ENCODE data around the gene ADIPOQ. TPM values are rescaled to one million over a fixed set of nuclear protein-coding genes. Genes with fewer than 3 reads are reported as not detected.

The ADIPOQ gene
- total RNA-seq, 4 donors from 2014 or later, result 899 to 2,262 (median 1,357) TPM

GRCh38 chr3:186847437-186847836 lies 4.9 kb downstream of the ADIPOQ start:
- TF ChIP-seq CTCF (IDR thresholded peaks at IDR 0.05; ENCODE audit: low read depth), result no peak

GRCh38 chr3:186849374-186849975 lies 7.0 kb downstream of the ADIPOQ start:
- no peak for TF ChIP-seq CTCF (IDR thresholded peaks at IDR 0.05; ENCODE audit: low read depth)

- no peak for TF ChIP-seq CTCF (IDR thresholded peaks at IDR 0.05; ENCODE audit: low read depth)
Observed at GRCh38 chr3:186852994-186853393, 10.5 kb downstream of the ADIPOQ start.

- TF ChIP-seq CTCF (IDR thresholded peaks at IDR 0.05; ENCODE audit: low read depth), result no peak
Observed at GRCh38 chr3:186854146-186854545, 11.6 kb downstream of the ADIPOQ start.

DNA sequence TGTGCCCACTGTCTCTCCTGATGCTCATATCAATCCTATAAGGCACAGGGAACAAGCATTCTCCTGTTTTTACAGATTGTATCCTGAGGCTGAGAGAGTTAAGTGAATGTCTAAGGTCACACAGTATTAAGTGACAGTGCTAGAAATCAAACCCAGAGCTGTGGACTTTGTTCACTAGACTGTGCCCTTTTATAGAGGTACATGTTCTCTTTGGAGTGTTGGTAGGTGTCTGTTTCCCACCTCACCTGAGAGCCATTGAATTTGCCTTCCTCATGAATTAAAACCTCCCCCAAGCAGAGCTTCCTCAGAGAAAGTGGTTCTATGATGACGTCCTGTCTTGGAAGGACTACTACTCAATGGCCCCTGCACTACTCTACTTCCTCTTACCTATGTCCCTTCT lies 12.4 kb downstream of the ADIPOQ start:
- no peak for TF ChIP-seq CTCF (IDR thresholded peaks at IDR 0.05; ENCODE audit: low read depth)

- TF ChIP-seq CTCF (IDR thresholded peaks at IDR 0.05; ENCODE audit: low read depth), result no peak
Observed at GRCh38 chr3:186857743-186858142, 15.2 kb downstream of the ADIPOQ start.

- TF ChIP-seq CTCF (IDR thresholded peaks at IDR 0.05; ENCODE audit: low read depth), result no peak
Observed at GRCh38 chr3:186869253-186870100, 27.0 kb downstream of the ADIPOQ start.

Measured in subcutaneous adipose tissue (tissue), 4 donors.